Left lung (tissue), 10 donors: ENCODE measurements around the gene ZNF628. TPM values are rescaled to one million over a fixed set of nuclear protein-coding genes. Genes with fewer than 3 reads are reported as not detected.

Experiments
- ATAC-seq: fragments of 200-7000 bp; cut with Tn5 transposase; one replicate; pipeline ENCODE4 v1.9.1; 2020; ENCODE audit warnings: moderate library complexity
- DNase-seq, 4 donors: peaks; one replicate each; pipeline ENCODE4 v3.0.0-alpha.2; 2013 to 2020
- H3K27ac ChIP-seq, 2 donors: fragments of 200-600 bp; sonication (generic) in 1 of 2; one replicate each; pipeline versions ENCODE4 v1.5.0 to v1.8.0; 2020 to 2021
- H3K27me3 ChIP-seq, 2 donors: fragments of 200-600 bp; sonication (generic) in 1 of 2; one replicate each; pipeline versions ENCODE4 v1.5.0 to v1.8.0; 2020 to 2021
- H3K36me3 ChIP-seq, 2 donors: fragments of 200-600 bp; sonication (generic) in 1 of 2; one replicate each; pipeline versions ENCODE4 v1.5.0 to v1.8.0; 2020 to 2021
- H3K4me1 ChIP-seq, 2 donors: fragments of 200-600 bp; one replicate each; pipeline ENCODE4 v1.8.0; 2021
- H3K4me3 ChIP-seq, 2 donors: fragments of 200-600 bp; sonication (generic) in 1 of 2; one replicate each; pipeline versions ENCODE4 v1.5.0 to v1.8.0; 2020 to 2021; ENCODE audit warnings: mild to moderate bottlenecking in 1 of 2
- H3K9me3 ChIP-seq, 2 donors: fragments of 200-600 bp; sonication (generic) in 1 of 2; one replicate each; pipeline versions ENCODE4 v1.5.0 to v1.8.0; 2020 to 2021
- CTCF ChIP-seq, 2 donors: fragments of 200-600 bp; sonication (generic) in 1 of 2; IDR thresholded peaks; one replicate each; pipeline versions ENCODE4 v1.5.0 to v1.8.0; 2021; ENCODE audit warnings: antibody characterized with exemption in 2 of 2
- intact Hi-C, 2 donors: fragments of 100-400 bp; cut with DNase I; formaldehyde crosslinking; loops; one replicate each; pipeline versions ENCODE4 v1.11.2 to v1.14.2; 2022
- polyA plus RNA-seq, 6 donors: library from polyadenylated mRNA; unstranded; fragments of 120-200 nt; gene quantifications; one replicate each; pipeline ENCODE4 v1.2.1, GENCODE V29; 2013; ENCODE audit not compliant: insufficient read length in 6 of 6
- total RNA-seq, 2 donors: library from RNA; stranded (reverse); fragmentation: NEBNext Ultra II Directional; extraction: Animal tissue kit (Norgen Biotek cat#: 25700); gene quantifications; one replicate each; pipeline ENCODE4 v1.2.1, GENCODE V29; 2021
- donor health status: DM: no; HTN: yes; CAD: no.
- donor health status: DM: no; HTN: no; CAD: no.

ZNF628 gene
- total and polyA plus RNA-seq, 8 donors = 1.6 to 9.5 (median 3.7) TPM

DNA sequence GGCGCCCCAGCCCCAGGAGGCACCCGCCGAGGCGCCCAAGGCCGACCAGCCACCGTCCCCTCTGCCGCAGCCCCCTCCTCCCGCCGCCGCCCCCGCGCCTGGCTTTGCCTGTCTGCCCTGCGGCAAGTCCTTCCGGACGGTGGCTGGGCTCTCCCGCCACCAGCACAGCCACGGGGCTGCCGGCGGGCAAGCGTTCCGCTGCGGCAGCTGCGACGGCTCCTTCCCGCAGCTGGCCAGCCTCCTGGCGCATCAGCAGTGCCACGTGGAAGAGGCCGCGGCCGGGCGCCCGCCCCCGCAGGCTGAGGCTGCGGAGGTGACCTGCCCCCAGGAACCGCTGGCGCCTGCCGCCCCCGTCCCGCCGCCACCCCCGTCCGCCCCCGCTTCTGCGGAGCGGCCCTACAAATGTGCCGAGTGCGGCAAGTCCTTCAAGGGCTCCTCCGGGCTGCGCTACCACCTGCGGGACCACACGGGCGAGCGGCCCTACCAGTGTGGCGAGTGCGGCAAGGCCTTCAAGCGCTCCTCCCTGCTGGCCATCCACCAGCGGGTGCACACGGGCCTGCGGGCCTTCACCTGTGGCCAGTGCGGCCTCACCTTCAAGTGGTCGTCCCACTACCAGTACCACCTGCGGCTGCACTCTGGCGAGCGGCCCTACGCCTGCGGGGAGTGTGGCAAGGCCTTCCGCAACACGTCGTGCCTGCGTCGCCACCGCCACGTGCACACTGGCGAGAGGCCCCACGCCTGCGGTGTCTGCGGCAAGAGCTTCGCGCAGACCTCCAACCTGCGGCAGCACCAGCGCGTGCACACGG lies 5.9 kb downstream of the ZNF628 start:
- DNase-seq = peak in 1 of 4 donors; percentile 76
- peaks cover 0 to 36% of the 10 kb centered on the region in 2 donors for H3K36me3 ChIP-seq
- no peak overlapping the region for H3K27ac ChIP-seq
- no peaks in the 10 kb centered on the region for H3K9me3 ChIP-seq
- no peak overlapping the region for H3K4me3 ChIP-seq
- TF ChIP-seq CTCF (IDR thresholded peaks at IDR 0.05) = no peak
- peaks cover 0 to 19% of the 10 kb centered on the region in 2 donors for H3K27me3 ChIP-seq
- intact Hi-C loops = no loop called here
- peaks cover 20 to 38% of the 10 kb centered on the region in 2 donors for H3K4me1 ChIP-seq
- no peak for ATAC-seq

GRCh38 chr19:55482967-55483705 lies 6.7 kb downstream of the ZNF628 start:
- peaks cover 0 to 19% of the 10 kb centered on the region in 2 donors for H3K27me3 ChIP-seq
- no peak overlapping the region for H3K27ac ChIP-seq
- H3K4me1 ChIP-seq = peaks cover 16 to 30% of the 10 kb centered on the region in 2 donors
- no peak for ATAC-seq
- intact Hi-C loops = no loop called here
- H3K4me3 ChIP-seq = no peak overlapping the region
- DNase-seq = peak in 1 of 4 donors; percentile 79
- TF ChIP-seq CTCF (IDR thresholded peaks at IDR 0.05) = no peak
- H3K36me3 ChIP-seq = peaks cover 0 to 36% of the 10 kb centered on the region in 2 donors
- H3K9me3 ChIP-seq = no peaks in the 10 kb centered on the region

DNA sequence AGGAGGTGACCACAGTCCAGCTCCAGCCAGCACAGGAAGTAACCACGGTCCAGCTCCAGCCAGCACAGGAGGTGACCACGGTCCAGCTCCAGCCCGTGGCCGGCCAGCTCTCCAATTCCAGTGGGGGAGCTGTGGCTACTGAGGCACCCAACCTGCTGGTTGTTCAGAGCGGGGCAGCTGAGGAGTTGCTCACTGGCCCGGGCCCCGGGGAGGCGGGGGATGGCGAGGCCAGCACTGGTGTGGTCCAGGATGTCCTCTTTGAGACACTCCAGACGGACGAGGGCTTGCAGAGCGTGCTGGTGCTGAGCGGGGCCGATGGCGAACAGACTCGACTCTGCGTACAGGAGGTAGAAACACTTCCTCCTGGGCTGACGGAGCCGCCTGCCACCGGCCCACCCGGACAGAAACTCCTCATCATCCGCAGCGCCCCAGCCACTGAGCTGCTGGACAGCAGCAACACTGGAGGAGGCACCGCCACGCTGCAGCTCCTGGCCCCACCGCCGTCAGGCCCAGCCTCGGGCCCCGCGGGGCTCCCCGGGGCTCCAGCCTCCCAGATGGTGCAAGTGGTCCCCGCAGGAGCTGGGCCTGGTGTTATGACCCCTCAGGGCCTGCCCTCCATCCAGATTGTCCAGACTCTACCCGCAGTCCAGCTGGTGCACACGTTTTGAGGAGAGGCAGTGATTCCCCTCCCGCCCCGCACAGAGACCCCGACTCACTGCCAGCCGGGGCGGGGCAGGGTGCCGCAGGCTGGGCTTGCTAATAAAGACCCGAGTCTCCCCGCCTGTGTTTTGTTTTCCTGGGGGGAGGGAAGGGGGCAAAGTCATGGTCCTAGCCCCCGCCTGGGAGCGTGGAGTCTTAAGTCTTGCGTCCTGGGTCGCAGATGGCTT lies 7.5 kb downstream of the ZNF628 start:
- peak overlapping the region in 1 of 2 donors; percentile 51 for H3K4me3 ChIP-seq
- peaks cover 0 to 20% of the 10 kb centered on the region in 2 donors for H3K27me3 ChIP-seq
- peaks cover 0 to 36% of the 10 kb centered on the region in 2 donors for H3K36me3 ChIP-seq
- TF ChIP-seq CTCF (IDR thresholded peaks at IDR 0.05) = no peak
- peak in 1 of 4 donors; percentile 72 for DNase-seq
- intact Hi-C loops = no loop called here
- no peak overlapping the region for H3K27ac ChIP-seq
- ATAC-seq = no peak
- peaks cover 16 to 30% of the 10 kb centered on the region in 2 donors for H3K4me1 ChIP-seq
- H3K9me3 ChIP-seq = no peaks in the 10 kb centered on the region

GRCh38 chr19:55484593-55485438 lies 8.4 kb downstream of the ZNF628 start, which contains the start of gene NAT14:
TSS of gene NAT14 (plus strand) at chr19:55485188. CDS start at chr19:55485709, 521 bp downstream.
- Histone ChIP-seq H3K4me1 (peaks cover 16 to 30% of the 10 kb centered on the region in 2 donors), H3K27ac (peak within 1 kb of the TSS; percentile 70 to 90), H3K36me3 (peaks cover 0 to 36% of the 10 kb centered on the region in 2 donors), H3K27me3 (peaks cover 0 to 29% of the 10 kb centered on the region in 2 donors), H3K4me3 (peak within 1 kb of the TSS; percentile 34 to 51), H3K9me3 (no peaks in the 10 kb centered on the region)
- no peak for TF ChIP-seq CTCF (IDR thresholded peaks at IDR 0.05)
- ATAC-seq (peak; percentile 42), DNase-seq (peak in 3 of 4 donors; percentile 81 to 85 (median 82))
- intact Hi-C loops = no loop called here
